Stomach (tissue), 4 donors: ENCODE results near the gene LIN52.

Experiments used
- POLR2AphosphoS5 ChIP-seq, 3 donors: sonication (generic); formaldehyde crosslinking; IDR thresholded peaks; one replicate each; pipeline ENCODE4 v1.6.1; 2016; ENCODE audit warnings: antibody characterized with exemption in 3 of 3
- TF ChIP-seq, protein P1 (sequence below), 7 experiments: fragments of 450-650 bp in 4 of 7; fragments of 200-600 bp in 3 of 7; sonication (generic) in 3 of 7; IDR thresholded peaks; one replicate each; pipeline ENCODE4 v1.5.1; 2016 to 2019; ENCODE audit warnings: antibody characterized with exemption in 7 of 7, control low read depth in 2 of 7, mild to moderate bottlenecking in 1 of 7

DNA sequence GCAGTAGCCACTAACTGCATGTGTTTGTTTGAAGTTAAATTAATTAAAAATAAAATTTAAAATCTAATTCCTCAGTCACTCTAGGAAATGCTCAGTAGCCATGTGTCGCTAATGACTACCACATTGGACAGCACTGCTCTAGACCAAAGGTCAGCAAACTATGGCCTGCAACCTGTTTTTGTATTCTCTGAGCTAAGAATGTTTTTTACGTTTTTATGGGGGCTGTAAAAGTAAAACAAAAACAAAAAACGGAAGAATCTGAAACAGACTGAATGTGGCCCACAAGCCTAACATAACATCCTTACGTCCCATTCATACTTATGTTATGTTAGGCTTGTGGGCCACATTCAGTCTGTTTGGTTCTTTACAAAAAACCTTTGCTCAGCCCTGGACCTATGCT lies 57.8 kb downstream of the LIN52 start:
- TF ChIP-seq, protein P1, sequence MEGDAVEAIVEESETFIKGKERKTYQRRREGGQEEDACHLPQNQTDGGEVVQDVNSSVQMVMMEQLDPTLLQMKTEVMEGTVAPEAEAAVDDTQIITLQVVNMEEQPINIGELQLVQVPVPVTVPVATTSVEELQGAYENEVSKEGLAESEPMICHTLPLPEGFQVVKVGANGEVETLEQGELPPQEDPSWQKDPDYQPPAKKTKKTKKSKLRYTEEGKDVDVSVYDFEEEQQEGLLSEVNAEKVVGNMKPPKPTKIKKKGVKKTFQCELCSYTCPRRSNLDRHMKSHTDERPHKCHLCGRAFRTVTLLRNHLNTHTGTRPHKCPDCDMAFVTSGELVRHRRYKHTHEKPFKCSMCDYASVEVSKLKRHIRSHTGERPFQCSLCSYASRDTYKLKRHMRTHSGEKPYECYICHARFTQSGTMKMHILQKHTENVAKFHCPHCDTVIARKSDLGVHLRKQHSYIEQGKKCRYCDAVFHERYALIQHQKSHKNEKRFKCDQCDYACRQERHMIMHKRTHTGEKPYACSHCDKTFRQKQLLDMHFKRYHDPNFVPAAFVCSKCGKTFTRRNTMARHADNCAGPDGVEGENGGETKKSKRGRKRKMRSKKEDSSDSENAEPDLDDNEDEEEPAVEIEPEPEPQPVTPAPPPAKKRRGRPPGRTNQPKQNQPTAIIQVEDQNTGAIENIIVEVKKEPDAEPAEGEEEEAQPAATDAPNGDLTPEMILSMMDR (IDR thresholded peaks at IDR 0.05): no peak
- TF ChIP-seq POLR2AphosphoS5 (IDR thresholded peaks at IDR 0.05): no peak
